ENCODE results near the gene SLC44A3. TPM values are rescaled to one million over a fixed set of nuclear protein-coding genes. Genes with fewer than 3 reads are reported as not detected.

SLC44A3 gene
- total RNA-seq, 2 donors from 2014 or later, result 55.4 to 71.4 TPM

DNA sequence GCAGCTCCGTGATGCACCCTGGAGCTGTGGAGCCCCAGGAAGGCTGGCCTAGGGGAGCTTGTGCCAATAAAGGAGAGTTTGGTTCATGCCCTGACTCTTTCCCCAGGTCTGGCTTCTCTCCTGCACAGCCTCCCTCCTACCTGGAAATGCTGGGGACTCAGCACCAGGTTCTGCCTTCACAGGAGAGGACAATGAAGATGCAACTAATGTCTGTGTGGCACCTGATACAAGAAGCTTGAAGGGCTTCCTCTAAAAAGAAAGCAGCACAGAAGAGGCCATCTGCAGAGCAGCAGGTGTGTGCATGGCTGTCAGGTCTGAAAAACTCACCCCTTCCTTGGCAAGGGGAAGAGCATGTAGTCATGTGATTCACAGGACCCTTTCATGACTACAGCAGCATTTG, 43.7 kb upstream of the SLC44A3 start:
- Histone ChIP-seq H3K9me3 (no peaks in the 10 kb centered on the region), H3K27ac (no peak overlapping the region), H3K4me1 (no peaks in the 10 kb centered on the region), H3K9ac (ENCODE audit: low read depth in 2 of 2, low read length in 2 of 2) (no peak overlapping the region), H3K4me3 (no peak overlapping the region), H3K36me3 (no peaks in the 10 kb centered on the region), H3K27me3 (no peaks in the 10 kb centered on the region)
- intact Hi-C loops (cut with DNase I), result no loop called here
- no peak for DNase-seq
- TF ChIP-seq, protein P1, sequence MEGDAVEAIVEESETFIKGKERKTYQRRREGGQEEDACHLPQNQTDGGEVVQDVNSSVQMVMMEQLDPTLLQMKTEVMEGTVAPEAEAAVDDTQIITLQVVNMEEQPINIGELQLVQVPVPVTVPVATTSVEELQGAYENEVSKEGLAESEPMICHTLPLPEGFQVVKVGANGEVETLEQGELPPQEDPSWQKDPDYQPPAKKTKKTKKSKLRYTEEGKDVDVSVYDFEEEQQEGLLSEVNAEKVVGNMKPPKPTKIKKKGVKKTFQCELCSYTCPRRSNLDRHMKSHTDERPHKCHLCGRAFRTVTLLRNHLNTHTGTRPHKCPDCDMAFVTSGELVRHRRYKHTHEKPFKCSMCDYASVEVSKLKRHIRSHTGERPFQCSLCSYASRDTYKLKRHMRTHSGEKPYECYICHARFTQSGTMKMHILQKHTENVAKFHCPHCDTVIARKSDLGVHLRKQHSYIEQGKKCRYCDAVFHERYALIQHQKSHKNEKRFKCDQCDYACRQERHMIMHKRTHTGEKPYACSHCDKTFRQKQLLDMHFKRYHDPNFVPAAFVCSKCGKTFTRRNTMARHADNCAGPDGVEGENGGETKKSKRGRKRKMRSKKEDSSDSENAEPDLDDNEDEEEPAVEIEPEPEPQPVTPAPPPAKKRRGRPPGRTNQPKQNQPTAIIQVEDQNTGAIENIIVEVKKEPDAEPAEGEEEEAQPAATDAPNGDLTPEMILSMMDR (IDR thresholded peaks at IDR 0.05), result no peak

DNA sequence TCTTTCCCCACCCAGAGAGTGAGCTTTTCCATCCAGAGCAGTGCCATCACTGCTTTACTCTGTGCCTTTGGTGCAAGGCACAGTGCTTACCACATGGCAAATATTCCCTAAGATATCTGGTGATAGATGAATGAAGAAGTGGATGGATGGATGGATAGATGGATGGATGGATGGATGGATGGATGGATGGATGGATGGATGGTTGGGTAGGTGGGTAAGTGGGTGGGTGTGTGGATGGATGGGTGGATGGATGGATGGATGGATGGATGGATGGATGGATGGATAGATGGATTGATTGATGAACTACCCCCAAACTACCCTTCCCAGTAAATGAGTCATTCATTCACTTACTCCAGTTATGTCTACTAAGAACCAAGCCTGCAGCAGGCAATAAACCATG, 42.9 kb upstream of the SLC44A3 start:
- Histone ChIP-seq H3K9ac (ENCODE audit: low read depth in 2 of 2, low read length in 2 of 2) (no peak overlapping the region), H3K9me3 (no peaks in the 10 kb centered on the region), H3K4me3 (no peak overlapping the region), H3K27ac (no peak overlapping the region), H3K36me3 (no peaks in the 10 kb centered on the region), H3K4me1 (no peaks in the 10 kb centered on the region), H3K27me3 (no peaks in the 10 kb centered on the region)
- intact Hi-C loops (cut with DNase I), result no loop called here
- TF ChIP-seq, protein P1 (IDR thresholded peaks at IDR 0.05), result no peak
- no peak for DNase-seq

DNA sequence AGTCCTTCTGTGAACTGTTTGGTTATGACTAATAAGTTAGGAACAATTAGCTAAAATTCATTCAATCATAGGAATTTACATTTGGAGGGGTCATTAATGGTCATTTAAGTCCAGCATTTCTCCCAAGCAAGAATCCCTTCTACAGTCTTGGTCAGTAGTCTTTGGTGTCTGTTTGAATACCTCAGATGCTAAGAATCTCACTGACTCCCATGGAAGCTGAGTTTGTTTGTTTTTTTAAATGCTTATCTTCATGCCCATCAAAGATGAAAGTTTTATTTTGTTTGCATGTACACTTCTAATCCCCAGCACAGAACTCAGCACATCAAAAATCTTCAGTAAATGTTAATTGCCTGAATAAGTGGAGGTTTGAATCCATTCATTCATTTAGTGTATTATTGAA, 41.3 kb upstream of the SLC44A3 start:
- H3K27me3 ChIP-seq, result no peaks in the 10 kb centered on the region
- H3K27ac ChIP-seq, result no peak overlapping the region
- intact Hi-C loops (cut with DNase I), result no loop called here
- H3K4me1 ChIP-seq, result peaks cover 10% of the 10 kb centered on the region
- H3K36me3 ChIP-seq, result no peaks in the 10 kb centered on the region
- H3K9me3 ChIP-seq, result no peaks in the 10 kb centered on the region
- H3K4me3 ChIP-seq, result no peak overlapping the region
- DNase-seq, result no peak
- TF ChIP-seq, protein P1 (IDR thresholded peaks at IDR 0.05), result no peak
- H3K9ac ChIP-seq (ENCODE audit: low read depth in 2 of 2, low read length in 2 of 2), result no peak overlapping the region

DNA sequence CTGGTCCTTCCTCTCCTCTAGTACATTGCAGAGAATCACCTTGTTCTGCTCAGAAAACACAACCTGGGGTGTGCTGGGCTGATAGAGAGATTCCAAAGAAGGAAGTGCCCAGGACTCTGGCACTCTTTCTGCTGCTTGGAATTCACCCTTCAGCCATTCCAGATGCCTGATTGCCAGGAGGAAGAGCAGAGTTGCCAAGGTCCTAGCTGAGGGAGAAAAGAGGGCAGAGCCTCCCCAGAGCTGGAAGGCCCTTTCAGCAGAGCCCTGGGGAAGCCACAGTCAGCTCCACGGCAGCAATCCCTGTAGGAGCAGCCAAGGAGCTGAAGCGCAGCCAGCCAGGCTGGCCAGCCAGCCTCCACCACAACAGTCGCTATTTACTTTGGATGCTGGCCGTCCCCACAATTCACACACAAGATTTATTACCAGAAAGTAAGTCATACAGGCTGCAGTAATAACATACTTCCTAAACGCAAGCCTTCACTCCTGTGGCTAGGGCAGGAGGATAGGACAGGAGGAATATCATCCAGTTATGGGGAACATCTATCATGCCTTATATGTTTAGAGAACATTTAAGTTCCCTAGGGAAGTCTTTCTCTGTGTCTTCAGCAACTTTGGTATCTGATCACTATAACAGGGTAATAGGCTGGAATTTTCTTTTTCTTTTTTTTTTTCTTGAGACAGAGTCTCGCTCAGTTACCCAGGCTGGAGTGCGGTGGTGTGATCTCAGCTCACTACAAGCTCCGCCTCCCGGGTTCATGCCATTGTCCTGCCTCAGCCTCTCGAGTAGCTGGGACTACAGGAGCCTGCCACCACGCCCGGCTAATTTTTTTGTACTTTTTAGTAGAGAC, 36.6 kb upstream of the SLC44A3 start:
- peaks cover 10% of the 10 kb centered on the region for H3K4me1 ChIP-seq
- H3K36me3 ChIP-seq, result no peaks in the 10 kb centered on the region
- no peak overlapping the region for H3K4me3 ChIP-seq
- H3K27me3 ChIP-seq, result no peaks in the 10 kb centered on the region
- peak overlapping the region in 1 of 2 donors; percentile 59 for H3K9ac ChIP-seq (ENCODE audit: low read depth in 2 of 2, low read length in 2 of 2)
- no peaks in the 10 kb centered on the region for H3K9me3 ChIP-seq
- intact Hi-C loops (cut with DNase I), result no loop called here
- TF ChIP-seq, protein P1 (IDR thresholded peaks at IDR 0.05), result no peak
- peak overlapping the region; percentile 78 for H3K27ac ChIP-seq
- peak; percentile 70 for DNase-seq

DNA sequence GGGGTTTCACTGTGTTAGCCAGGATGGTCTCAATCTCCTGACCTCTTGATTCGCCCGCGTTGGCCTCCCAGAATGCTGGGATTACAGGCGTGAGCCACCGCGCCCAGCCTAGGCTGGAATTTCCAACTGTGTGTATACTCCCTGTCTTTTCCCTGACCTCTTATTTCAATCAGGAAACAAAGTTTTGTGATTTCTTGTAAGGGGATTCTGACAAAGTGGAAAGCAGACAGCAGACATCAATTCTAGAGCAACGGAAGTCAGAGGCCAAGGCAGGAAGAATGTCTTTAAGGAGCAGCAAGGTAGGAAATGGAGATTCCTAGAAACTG, 36.0 kb upstream of the SLC44A3 start:
- H3K27ac ChIP-seq, result peak overlapping the region; percentile 78
- intact Hi-C loops (cut with DNase I), result no loop called here
- H3K4me3 ChIP-seq, result no peak overlapping the region
- H3K9me3 ChIP-seq, result no peaks in the 10 kb centered on the region
- no peak overlapping the region for H3K9ac ChIP-seq (ENCODE audit: low read depth in 2 of 2, low read length in 2 of 2)
- DNase-seq, result no peak
- peaks cover 10% of the 10 kb centered on the region for H3K4me1 ChIP-seq
- TF ChIP-seq, protein P1 (IDR thresholded peaks at IDR 0.05), result no peak
- no peaks in the 10 kb centered on the region for H3K36me3 ChIP-seq
- H3K27me3 ChIP-seq, result no peaks in the 10 kb centered on the region
